ENCODE measurements around the gene RIC8A.

GRCh38 chr11:250740-251299 lies 43.3 kb downstream of the RIC8A start:
- TF ChIP-seq RAD51 (IDR thresholded peaks at IDR 0.05; ENCODE audit: borderline replicate concordance, low read depth), result no peak
- TF ChIP-seq TCF7L2 (IDR thresholded peaks at IDR 0.05; ENCODE audit: low read depth, low read length), result no peak
- TF ChIP-seq HOXB6 (CRISPR knock-in tag; IDR thresholded peaks at IDR 0.05; ENCODE audit: borderline replicate concordance), result no peak
- TF ChIP-seq BCLAF1 (IDR thresholded peaks at IDR 0.05; ENCODE audit: borderline replicate concordance in 1 of 2, control insufficient read depth in 1 of 2, low read depth in 2 of 2, low read length in 1 of 2), result no peak
- no peak for TF ChIP-seq SMAD3 (CRISPR knock-in tag; conservative IDR thresholded peaks at IDR 0.05)
- no peak for TF ChIP-seq HEY1 (CRISPR knock-in tag; IDR thresholded peaks at IDR 0.05; ENCODE audit: borderline replicate concordance)
- no peak for TF ChIP-seq SRF (CRISPR knock-in tag; IDR thresholded peaks at IDR 0.05)
- TF ChIP-seq ZBTB8A (IDR thresholded peaks at IDR 0.05; ENCODE audit: partially characterized antibody), result no peak
- no peak for TF ChIP-seq CHD1 (IDR thresholded peaks at IDR 0.05; ENCODE audit: low read length)
